Activated naive CD4-positive, alpha-beta T cell treated with anti-CD3 and anti-CD28 coated beads, Interleukin-2, amount 10 ng/mL, durations not matched to agents 7 days and 5 days (primary cell): Measurements from ENCODE around the gene ZNF593OS.

Experiments
- CTCF ChIA-PET: fragments of 350-600 bp; sonication (Branson Sonifier 250); formaldehyde crosslinking; loops from one replicate; lab custom pipeline; 2021; ENCODE audit warnings: antibody characterized with exemption; lab: Charles Lee
- DNase-seq: peaks from one replicate; pipeline ENCODE4 v3.0.0-alpha.2; 2020
- H3K27ac Mint-ChIP-seq: one replicate; pipeline ENCODE4 v1.8.0; 2021; ENCODE audit warnings: mild to moderate bottlenecking, moderate library complexity, mixed read lengths
- H3K27me3 Mint-ChIP-seq: one replicate; pipeline ENCODE4 v1.8.0; 2021; ENCODE audit warnings: mild to moderate bottlenecking, mixed read lengths
- H3K36me3 Mint-ChIP-seq: one replicate; pipeline ENCODE4 v1.8.0; 2021; ENCODE audit warnings: mixed read lengths
- H3K4me1 Mint-ChIP-seq: one replicate; pipeline ENCODE4 v1.8.0; 2021; ENCODE audit warnings: mixed read lengths
- H3K4me3 Mint-ChIP-seq: one replicate; pipeline ENCODE4 v1.8.0; 2021; ENCODE audit warnings: mild to moderate bottlenecking, moderate library complexity, mixed read lengths
- H3K9me3 Mint-ChIP-seq: one replicate; pipeline ENCODE4 v1.8.0; 2021; ENCODE audit warnings: mixed read lengths

ZNF593OS gene

GRCh38 chr1:26171084-26172072 lies at the start of gene ZNF593OS:
TSS of gene ZNF593OS (minus strand) at chr1:26171832. CDS start at chr1:26171661, 171 bp downstream.
- Mint-ChIP-seq H3K9me3 (no peaks in the 10 kb centered on the region), H3K4me1 (peaks cover 27% of the 10 kb centered on the region), H3K27me3 (peaks cover 20% of the 10 kb centered on the region), H3K36me3 (no peaks in the 10 kb centered on the region), H3K4me3 (peak within 1 kb of the TSS; percentile 85), H3K27ac (no peak within 1 kb of the TSS)
- CTCF ChIA-PET: interaction anchor here (0.6 to 3.8 kb wide), 7 partner anchors 26 to 246 kb away, joined by 3 to 36 read pairs (median 4); partner anchors contain the start of gene CEP85
- DNase-seq: no peak

GRCh38 chr1:26221094-26221493 lies 49.5 kb upstream of the ZNF593OS start:
- no peaks in the 10 kb centered on the region for H3K36me3 Mint-ChIP-seq
- no peaks in the 10 kb centered on the region for H3K9me3 Mint-ChIP-seq
- CTCF ChIA-PET: interaction anchor here (0.5 to 1.2 kb wide), 2 partner anchors 13 to 201 kb away, joined by 3 to 6 read pairs; partner anchors contain the start of gene CEP85
- DNase-seq: no peak
- H3K27me3 Mint-ChIP-seq: peaks cover 70% of the 10 kb centered on the region
- no peak overlapping the region for H3K27ac Mint-ChIP-seq
- peaks cover 6% of the 10 kb centered on the region for H3K4me1 Mint-ChIP-seq
- no peak overlapping the region for H3K4me3 Mint-ChIP-seq

GRCh38 chr1:26220199-26220912 lies 48.7 kb upstream of the ZNF593OS start:
- Mint-ChIP-seq H3K9me3 (no peaks in the 10 kb centered on the region), H3K27me3 (peaks cover 70% of the 10 kb centered on the region), H3K4me3 (no peak overlapping the region), H3K36me3 (no peaks in the 10 kb centered on the region), H3K4me1 (peaks cover under 1% of the 10 kb centered on the region), H3K27ac (no peak overlapping the region)
- DNase-seq: no peak
- CTCF ChIA-PET: interaction anchor here (0.5 to 1.2 kb wide), 2 partner anchors 13 to 202 kb away, joined by 3 to 6 read pairs; partner anchors contain the start of gene CEP85

GRCh38 chr1:26218906-26219494 lies 47.4 kb upstream of the ZNF593OS start:
- no peak overlapping the region for H3K27ac Mint-ChIP-seq
- H3K36me3 Mint-ChIP-seq: no peaks in the 10 kb centered on the region
- H3K27me3 Mint-ChIP-seq: peaks cover 63% of the 10 kb centered on the region
- H3K4me3 Mint-ChIP-seq: no peak overlapping the region
- H3K9me3 Mint-ChIP-seq: no peaks in the 10 kb centered on the region
- H3K4me1 Mint-ChIP-seq: no peaks in the 10 kb centered on the region
- CTCF ChIA-PET: no interaction called here
- DNase-seq: no peak

- no peak overlapping the region for H3K4me3 Mint-ChIP-seq
- H3K4me1 Mint-ChIP-seq: no peaks in the 10 kb centered on the region
- H3K27ac Mint-ChIP-seq: no peak overlapping the region
- CTCF ChIA-PET: interaction anchor here (1.2 kb wide), 1 partner anchor 45 kb away, joined by 3 read pairs; the partner anchor contains the start of gene ZNF593
- no peaks in the 10 kb centered on the region for H3K36me3 Mint-ChIP-seq
- peaks cover 50% of the 10 kb centered on the region for H3K27me3 Mint-ChIP-seq
- no peaks in the 10 kb centered on the region for H3K9me3 Mint-ChIP-seq
- no peak for DNase-seq
Measured at GRCh38 chr1:26215246-26215645, 43.6 kb upstream of the ZNF593OS start.

GRCh38 chr1:26213335-26213905 lies 41.8 kb upstream of the ZNF593OS start:
- Mint-ChIP-seq H3K36me3 (no peaks in the 10 kb centered on the region), H3K4me3 (no peak overlapping the region), H3K27ac (no peak overlapping the region), H3K4me1 (no peaks in the 10 kb centered on the region), H3K27me3 (peaks cover 39% of the 10 kb centered on the region), H3K9me3 (no peaks in the 10 kb centered on the region)
- no peak for DNase-seq
- CTCF ChIA-PET: interaction anchor here (1.3 kb wide), 1 partner anchor 38 kb away, joined by 3 read pairs; no protein-coding TSS in a partner anchor

- Mint-ChIP-seq H3K27me3 (peaks cover 40% of the 10 kb centered on the region), H3K4me1 (no peaks in the 10 kb centered on the region), H3K4me3 (no peak overlapping the region), H3K9me3 (no peaks in the 10 kb centered on the region), H3K36me3 (no peaks in the 10 kb centered on the region), H3K27ac (peak overlapping the region; percentile 45)
- no peak for DNase-seq
- CTCF ChIA-PET: interaction anchor here (0.5 to 0.8 kb wide), 2 partner anchors 19 to 111 kb away, joined by 3 read pairs; no protein-coding TSS in a partner anchor
Measured at GRCh38 chr1:26212726-26213125, 41.1 kb upstream of the ZNF593OS start.

GRCh38 chr1:26210147-26210870 lies 38.7 kb upstream of the ZNF593OS start:
- Mint-ChIP-seq H3K27ac (no peak overlapping the region), H3K4me3 (no peak overlapping the region), H3K27me3 (peaks cover 43% of the 10 kb centered on the region), H3K9me3 (no peaks in the 10 kb centered on the region), H3K36me3 (no peaks in the 10 kb centered on the region), H3K4me1 (no peaks in the 10 kb centered on the region)
- no peak for DNase-seq
- CTCF ChIA-PET: interaction anchor here (0.9 to 1.5 kb wide), 4 partner anchors 21 to 207 kb away, joined by 3 to 6 read pairs (median 4); no protein-coding TSS in a partner anchor

GRCh38 chr1:26203642-26204318 lies 32.1 kb upstream of the ZNF593OS start:
- Mint-ChIP-seq H3K36me3 (no peaks in the 10 kb centered on the region), H3K27me3 (peaks cover 34% of the 10 kb centered on the region), H3K4me1 (peaks cover 52% of the 10 kb centered on the region), H3K9me3 (no peaks in the 10 kb centered on the region), H3K4me3 (no peak overlapping the region), H3K27ac (no peak overlapping the region)
- no peak for DNase-seq
- CTCF ChIA-PET: interaction anchor here (0.7 to 2.2 kb wide), 6 partner anchors 13 to 214 kb away, joined by 3 to 9 read pairs (median 5); partner anchors contain the start of genes CEP85 and ZNF593

GRCh38 chr1:26200413-26200812 lies 28.8 kb upstream of the ZNF593OS start:
- CTCF ChIA-PET: interaction anchor here (1.2 kb wide), 1 partner anchor 55 kb away, joined by 4 read pairs; no protein-coding TSS in a partner anchor
- peaks cover 55% of the 10 kb centered on the region for H3K27me3 Mint-ChIP-seq
- no peak for DNase-seq
- H3K4me3 Mint-ChIP-seq: no peak overlapping the region
- H3K9me3 Mint-ChIP-seq: no peaks in the 10 kb centered on the region
- H3K36me3 Mint-ChIP-seq: no peaks in the 10 kb centered on the region
- peak overlapping the region; percentile 85 for H3K27ac Mint-ChIP-seq
- H3K4me1 Mint-ChIP-seq: peaks cover 52% of the 10 kb centered on the region

- no peak for DNase-seq
- Mint-ChIP-seq H3K27ac (no peak overlapping the region), H3K36me3 (no peaks in the 10 kb centered on the region), H3K9me3 (no peaks in the 10 kb centered on the region), H3K27me3 (peaks cover 61% of the 10 kb centered on the region), H3K4me1 (peaks cover 49% of the 10 kb centered on the region), H3K4me3 (no peak overlapping the region)
- CTCF ChIA-PET: no interaction called here
Measured at GRCh38 chr1:26197813-26198212, 26.2 kb upstream of the ZNF593OS start.

- no peak for DNase-seq
- CTCF ChIA-PET: no interaction called here
- Mint-ChIP-seq H3K27ac (no peak overlapping the region), H3K4me1 (peaks cover 48% of the 10 kb centered on the region), H3K9me3 (no peaks in the 10 kb centered on the region), H3K27me3 (peaks cover 60% of the 10 kb centered on the region), H3K36me3 (no peaks in the 10 kb centered on the region), H3K4me3 (no peak overlapping the region)
Measured at GRCh38 chr1:26197301-26197700, 25.7 kb upstream of the ZNF593OS start.
